SK-N-SH (cell line): ENCODE results near the gene KCTD3.

Experiments
- CHD2 ChIP-seq: fragments of 150-350 bp; IDR thresholded peaks from 2 replicates; pipeline ENCODE4 v1.6.1; 2018; ENCODE audit warnings: low read length; ENCODE audit not compliant: partially characterized antibody
- CTCF ChIP-seq: fragments of 200-600 bp; sonication (generic); IDR thresholded peaks from 2 replicates; pipeline ENCODE4 v1.6.1; 2017; ENCODE audit warnings: antibody characterized with exemption, mild to moderate bottlenecking, moderate library complexity
- EZH2phosphoT487 ChIP-seq: fragments of 200-600 bp; sonication (generic); IDR thresholded peaks from 2 replicates; pipeline ENCODE4 v1.6.1; 2017; ENCODE audit warnings: low read depth, mixed run types, mild to moderate bottlenecking, antibody characterized with exemption, moderate library complexity, borderline replicate concordance
- GABPA ChIP-seq: IDR thresholded peaks from 2 replicates; pipeline ENCODE4 v1.4.0; 2012; ENCODE audit warnings: low read depth, mild to moderate bottlenecking
- GATA2 ChIP-seq: sonication (generic); formaldehyde crosslinking; IDR thresholded peaks from 2 replicates; pipeline ENCODE4 v1.5.0; 2020; ENCODE audit warnings: mild to moderate bottlenecking, missing genetic modification reagents
- MEF2A ChIP-seq: IDR thresholded peaks from 2 replicates; pipeline ENCODE4 v1.4.0; 2012; ENCODE audit warnings: low read depth, borderline replicate concordance
- MXI1 ChIP-seq: IDR thresholded peaks from 2 replicates; pipeline ENCODE4 v1.6.1; 2012; ENCODE audit warnings: mild to moderate bottlenecking, low read depth, low read length, improper control_type of control experiment
- POLR2AphosphoS5 ChIP-seq: IDR thresholded peaks from 2 replicates; pipeline ENCODE4 v1.6.1; 2012; ENCODE audit warnings: low read depth, low read length
- SIN3A ChIP-seq: IDR thresholded peaks from 2 replicates; pipeline ENCODE4 v1.6.1; 2012; ENCODE audit warnings: low read depth, mild to moderate bottlenecking, low read length, moderate library complexity, borderline replicate concordance
- SMC3 ChIP-seq: IDR thresholded peaks from 2 replicates; pipeline ENCODE4 v1.6.1; 2012; ENCODE audit warnings: low read depth, low read length, improper control_type of control experiment
- TAF1 ChIP-seq: IDR thresholded peaks from 2 replicates; pipeline ENCODE4 v1.6.1; 2012; ENCODE audit warnings: low read depth, mild to moderate bottlenecking, low read length, moderate library complexity, borderline replicate concordance
- TF ChIP-seq, protein P1 (sequence below): fragments of 150-350 bp; IDR thresholded peaks from 2 replicates; pipeline ENCODE4 v1.6.1; 2016; ENCODE audit warnings: mild to moderate bottlenecking, low read depth, low read length
- TF ChIP-seq, protein P2 (sequence below): IDR thresholded peaks from 2 replicates; pipeline ENCODE4 v1.6.1; 2012; ENCODE audit warnings: mild to moderate bottlenecking, low read depth, low read length, moderate library complexity

DNA sequence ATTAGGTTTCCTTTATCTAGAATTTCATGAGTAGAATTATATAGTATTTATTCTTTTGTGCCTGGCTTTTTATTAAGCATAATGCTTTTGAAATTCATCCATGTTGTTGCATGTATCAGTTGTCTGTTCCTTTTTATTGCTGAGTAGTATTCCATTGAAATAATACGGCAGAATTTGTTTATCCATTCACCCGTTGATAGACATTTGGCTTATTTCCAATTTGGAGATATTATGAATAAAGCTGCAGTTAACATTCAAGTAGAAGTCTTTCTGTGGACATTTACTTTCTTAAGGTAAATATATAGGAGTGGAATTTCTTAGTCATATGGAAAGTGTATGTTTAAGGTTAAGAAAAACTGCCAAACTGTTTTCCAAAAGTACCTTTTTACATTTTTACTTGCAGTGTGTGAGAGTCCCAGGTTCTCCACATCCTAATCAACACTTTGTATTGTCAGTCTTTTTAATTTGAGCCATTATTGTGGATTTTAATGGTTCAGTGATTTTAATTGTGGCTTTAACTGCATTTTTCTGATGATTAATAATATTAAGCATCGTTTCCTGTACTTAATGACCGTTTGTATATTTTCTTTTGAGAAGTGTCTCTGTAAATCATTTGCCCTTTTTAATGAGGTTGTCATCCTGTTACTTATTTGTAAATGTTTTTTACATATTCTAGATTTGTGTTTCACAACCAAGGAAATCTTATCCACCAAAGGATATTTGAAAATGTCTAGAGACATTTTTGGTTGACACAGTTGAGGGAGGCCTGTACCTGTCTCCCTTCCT lies 22.7 kb downstream of the KCTD3 start:
- TF ChIP-seq CTCF (no peak), SMC3 (no peak), POLR2AphosphoS5 (no peak), MXI1 (no peak), SIN3A (no peak), TAF1 (no peak), GATA2 (no peak), MEF2A (no peak), EZH2phosphoT487 (no peak), GABPA (no peak), CHD2 (no peak)
- TF ChIP-seq, protein P1, sequence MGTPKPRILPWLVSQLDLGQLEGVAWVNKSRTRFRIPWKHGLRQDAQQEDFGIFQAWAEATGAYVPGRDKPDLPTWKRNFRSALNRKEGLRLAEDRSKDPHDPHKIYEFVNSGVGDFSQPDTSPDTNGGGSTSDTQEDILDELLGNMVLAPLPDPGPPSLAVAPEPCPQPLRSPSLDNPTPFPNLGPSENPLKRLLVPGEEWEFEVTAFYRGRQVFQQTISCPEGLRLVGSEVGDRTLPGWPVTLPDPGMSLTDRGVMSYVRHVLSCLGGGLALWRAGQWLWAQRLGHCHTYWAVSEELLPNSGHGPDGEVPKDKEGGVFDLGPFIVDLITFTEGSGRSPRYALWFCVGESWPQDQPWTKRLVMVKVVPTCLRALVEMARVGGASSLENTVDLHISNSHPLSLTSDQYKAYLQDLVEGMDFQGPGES: no peak
- TF ChIP-seq, protein P2, sequence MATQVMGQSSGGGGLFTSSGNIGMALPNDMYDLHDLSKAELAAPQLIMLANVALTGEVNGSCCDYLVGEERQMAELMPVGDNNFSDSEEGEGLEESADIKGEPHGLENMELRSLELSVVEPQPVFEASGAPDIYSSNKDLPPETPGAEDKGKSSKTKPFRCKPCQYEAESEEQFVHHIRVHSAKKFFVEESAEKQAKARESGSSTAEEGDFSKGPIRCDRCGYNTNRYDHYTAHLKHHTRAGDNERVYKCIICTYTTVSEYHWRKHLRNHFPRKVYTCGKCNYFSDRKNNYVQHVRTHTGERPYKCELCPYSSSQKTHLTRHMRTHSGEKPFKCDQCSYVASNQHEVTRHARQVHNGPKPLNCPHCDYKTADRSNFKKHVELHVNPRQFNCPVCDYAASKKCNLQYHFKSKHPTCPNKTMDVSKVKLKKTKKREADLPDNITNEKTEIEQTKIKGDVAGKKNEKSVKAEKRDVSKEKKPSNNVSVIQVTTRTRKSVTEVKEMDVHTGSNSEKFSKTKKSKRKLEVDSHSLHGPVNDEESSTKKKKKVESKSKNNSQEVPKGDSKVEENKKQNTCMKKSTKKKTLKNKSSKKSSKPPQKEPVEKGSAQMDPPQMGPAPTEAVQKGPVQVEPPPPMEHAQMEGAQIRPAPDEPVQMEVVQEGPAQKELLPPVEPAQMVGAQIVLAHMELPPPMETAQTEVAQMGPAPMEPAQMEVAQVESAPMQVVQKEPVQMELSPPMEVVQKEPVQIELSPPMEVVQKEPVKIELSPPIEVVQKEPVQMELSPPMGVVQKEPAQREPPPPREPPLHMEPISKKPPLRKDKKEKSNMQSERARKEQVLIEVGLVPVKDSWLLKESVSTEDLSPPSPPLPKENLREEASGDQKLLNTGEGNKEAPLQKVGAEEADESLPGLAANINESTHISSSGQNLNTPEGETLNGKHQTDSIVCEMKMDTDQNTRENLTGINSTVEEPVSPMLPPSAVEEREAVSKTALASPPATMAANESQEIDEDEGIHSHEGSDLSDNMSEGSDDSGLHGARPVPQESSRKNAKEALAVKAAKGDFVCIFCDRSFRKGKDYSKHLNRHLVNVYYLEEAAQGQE: no peak
